Activated T-cell treated with anti-CD3 and anti-CD28 coated beads for 4 hours (primary cell): ENCODE data around the gene NDUFB7.
"Not testable (repeated sequence)": the region's sequence is repeated elsewhere in the genome, so short reads cannot be mapped to it uniquely, and the experiment has no call there.

Source experiments
- DNase-seq: peaks from one replicate; pipeline ENCODE4 v3.0.0-alpha.2; 2020

NDUFB7 gene

GRCh38 chr19:14553042-14553938 lies 18.6 kb downstream of the NDUFB7 start:
- DNase-seq, result no peak

GRCh38 chr19:14552006-14552360 lies 19.9 kb downstream of the NDUFB7 start:
- DNase-seq, result not testable (repeated sequence)

GRCh38 chr19:14551134-14552005 lies 20.5 kb downstream of the NDUFB7 start:
- DNase-seq, result peak; percentile 60

GRCh38 chr19:14550201-14550754 lies 21.6 kb downstream of the NDUFB7 start:
- no peak for DNase-seq

GRCh38 chr19:14545716-14546082 lies 26.2 kb downstream of the NDUFB7 start:
- DNase-seq, result no peak

GRCh38 chr19:14544977-14545715 lies 26.7 kb downstream of the NDUFB7 start:
- no peak for DNase-seq

GRCh38 chr19:14544047-14544446 lies 27.8 kb downstream of the NDUFB7 start:
- DNase-seq, result no peak

GRCh38 chr19:14542711-14543328 lies 29.0 kb downstream of the NDUFB7 start:
- no peak for DNase-seq

- DNase-seq, result not testable (repeated sequence)
Measured at GRCh38 chr19:14541979-14542378, 29.9 kb downstream of the NDUFB7 start.

GRCh38 chr19:14540741-14541525 lies 30.9 kb downstream of the NDUFB7 start:
- no peak for DNase-seq

- no peak for DNase-seq
Measured at GRCh38 chr19:14536926-14537692, 34.8 kb downstream of the NDUFB7 start.

- no peak for DNase-seq
Measured at GRCh38 chr19:14533450-14533849, 38.4 kb downstream of the NDUFB7 start.

- DNase-seq, result no peak
Measured at GRCh38 chr19:14530506-14530905, 41.4 kb downstream of the NDUFB7 start.

- DNase-seq, result no peak
Measured at GRCh38 chr19:14530005-14530348, 41.9 kb downstream of the NDUFB7 start.

GRCh38 chr19:14529254-14530004 lies 42.4 kb downstream of the NDUFB7 start, which contains the start of gene TECR:
Gene TECR, plus strand, starts transcription at chr19:14529594. Its CDS starts 103 bp downstream, at chr19:14529697.
- peak; percentile 100 for DNase-seq

GRCh38 chr19:14528419-14529253 lies 43.2 kb downstream of the NDUFB7 start:
- DNase-seq, result no peak

- DNase-seq, result no peak
Measured at GRCh38 chr19:14526423-14526822, 45.4 kb downstream of the NDUFB7 start.

GRCh38 chr19:14525729-14526128 lies 46.1 kb downstream of the NDUFB7 start:
- no peak for DNase-seq

GRCh38 chr19:14520543-14520942 lies 51.3 kb downstream of the NDUFB7 start:
- DNase-seq, result no peak
